GM12878 (cell line): Measurements from ENCODE around the gene LIN37. TPM values are rescaled to one million over a fixed set of nuclear protein-coding genes. Genes with fewer than 3 reads are reported as not detected.

Experiments used
- ATAC-seq: fragments of 200-7000 bp; cut with Tn5 transposase; 3 replicates; pipeline ENCODE4 v1.9.1; 2020; ENCODE audit warnings: mild to moderate bottlenecking, moderate library complexity
- BruUV-seq: library from RNA; stranded (reverse); fragments of 400-500 nt; replicated peaks from 2 replicates; lab custom pipeline; 2021; lab: Mats Ljungman, UMichigan
- CTCF ChIA-PET: fragments of 300-600 bp; sonication (Branson Sonifier 250); formaldehyde crosslinking; extraction: SDS; loops from one replicate; lab custom pipeline; 2021; ENCODE audit warnings: inconsistent platforms; lab: Yijun Ruan, JAX
- POLR2A ChIA-PET: fragments of 350-600 bp; formaldehyde crosslinking; extraction: SDS; loops from one replicate; lab custom pipeline; 2021; ENCODE audit warnings: inconsistent platforms; lab: Charles Lee
- RAD21 ChIA-PET: fragments of 300-600 bp; sonication (Branson Sonifier 250); formaldehyde crosslinking; loops from one replicate; lab custom pipeline; 2023; ENCODE audit warnings: antibody characterized with exemption; ENCODE audit not compliant: unreplicated experiment; lab: Charles Lee
- SMC1A ChIA-PET: fragments of 300-600 bp; sonication (Branson Sonifier 250); formaldehyde crosslinking; loops from one replicate; lab custom pipeline; 2023; ENCODE audit not compliant: unreplicated experiment, uncharacterized antibody; lab: Charles Lee
- DNase-seq: peaks from one replicate; pipeline ENCODE4 v3.0.0-alpha.2; 2011; ENCODE audit warnings: low read depth, low spot score
- FAIRE-seq: peaks from 3 replicates; lab custom pipeline; 2011; peaks lifted over from hg19 to GRCh38; lab: Jason Lieb, UNC
- H2AFZ ChIP-seq: 2 replicates; pipeline ENCODE4 v1.6.0; 2011; ENCODE audit warnings: low read depth, low read length, control low read depth; ENCODE audit not compliant: control insufficient read depth
- H3K27ac ChIP-seq: 2 replicates; pipeline ENCODE4 v1.5.1; 2011; ENCODE audit warnings: control low read depth; ENCODE audit not compliant: control insufficient read depth, insufficient read depth
- H3K27me3 ChIP-seq, 2 experiments: replicated peaks in 1 of 2; 2 replicates each; pipeline versions ENCODE4 v1.6.0 to v1.6.1; 2011; ENCODE audit warnings: low read length in 1 of 2; ENCODE audit not compliant: control insufficient read depth in 2 of 2, insufficient read depth in 2 of 2
- H3K36me3 ChIP-seq, 2 experiments: 2 replicates each; pipeline ENCODE4 v1.5.1; 2011; ENCODE audit warnings: low read length in 1 of 2; ENCODE audit not compliant: control insufficient read depth in 2 of 2, insufficient read depth in 2 of 2
- H3K4me1 ChIP-seq: 2 replicates; pipeline ENCODE4 v1.6.1; 2011; ENCODE audit warnings: mild to moderate bottlenecking, low read length, moderate library complexity, mixed read lengths; ENCODE audit not compliant: control insufficient read depth, insufficient read depth
- H3K4me2 ChIP-seq: 2 replicates; pipeline ENCODE4 v1.6.0; 2011; ENCODE audit warnings: control low read depth; ENCODE audit not compliant: control insufficient read depth, insufficient read depth
- H3K4me3 ChIP-seq: fragments of 200-600 bp; sonication (generic); 2 replicates; pipeline ENCODE4 v1.5.1; 2016
- H3K79me2 ChIP-seq: 2 replicates; pipeline ENCODE4 v1.6.0; 2011; ENCODE audit warnings: low read length; ENCODE audit not compliant: control insufficient read depth, insufficient read depth
- H3K9ac ChIP-seq: 2 replicates; pipeline ENCODE4 v1.8.0; 2011; ENCODE audit warnings: low read length, control low read depth, mixed read lengths; ENCODE audit not compliant: control insufficient read depth, insufficient read depth
- H3K9me3 ChIP-seq: replicated peaks from 3 replicates; pipeline ENCODE4 v1.5.1; 2011; ENCODE audit warnings: mild to moderate bottlenecking, low read length; ENCODE audit not compliant: control insufficient read depth, insufficient read depth
- H4K20me1 ChIP-seq: 2 replicates; pipeline ENCODE4 v1.6.0; 2011; ENCODE audit not compliant: control insufficient read depth, insufficient read depth
- CBX3 ChIP-seq: fragments of 200-600 bp; sonication (generic); IDR thresholded peaks from 2 replicates; pipeline ENCODE4 v1.6.1; 2016; ENCODE audit warnings: low read depth, borderline replicate concordance
- CEBPB ChIP-seq, 2 experiments: fragments of 150-350 bp in 1 of 2; IDR thresholded peaks; 2 replicates each; pipeline ENCODE4 v1.6.1; 2012 to 2014; ENCODE audit warnings: low read depth in 2 of 2, low read length in 2 of 2, borderline replicate concordance in 1 of 2, inconsistent platforms in 1 of 2
- HCFC1 ChIP-seq: fragments of 150-350 bp; IDR thresholded peaks from 2 replicates; pipeline ENCODE4 v1.6.1; 2014; ENCODE audit warnings: low read length
- HDGF ChIP-seq: fragments of 450-650 bp; IDR thresholded peaks from 2 replicates; pipeline ENCODE4 v1.6.1; 2016; ENCODE audit warnings: antibody characterized with exemption
- IKZF2 ChIP-seq, 2 experiments: fragments of 450-650 bp; IDR thresholded peaks; 2 replicates each; pipeline ENCODE4 v1.6.1; 2017; ENCODE audit warnings: mild to moderate bottlenecking in 2 of 2, moderate library complexity in 2 of 2
- IRF4 ChIP-seq: IDR thresholded peaks from 2 replicates; pipeline ENCODE4 v1.6.1; 2011; ENCODE audit warnings: low read depth, low read length
- KDM1A ChIP-seq: fragments of 200-600 bp; sonication (generic); IDR thresholded peaks from 2 replicates; pipeline ENCODE4 v1.6.1; 2016; ENCODE audit warnings: borderline replicate concordance
- NFIC ChIP-seq: IDR thresholded peaks from 2 replicates; pipeline ENCODE4 v1.6.1; 2012; ENCODE audit warnings: low read depth, mild to moderate bottlenecking, inconsistent platforms, low read length, moderate library complexity
- PRDM15 ChIP-seq: fragments of 450-650 bp; formaldehyde crosslinking; IDR thresholded peaks from 2 replicates; pipeline ENCODE4 v1.4.0; 2020; ENCODE audit warnings: mild to moderate bottlenecking, moderate library complexity
- RELA ChIP-seq: fragments of 450-650 bp; IDR thresholded peaks from 2 replicates; pipeline ENCODE4 v1.8.0; 2014; ENCODE audit warnings: borderline replicate concordance; ENCODE audit not compliant: partially characterized antibody
- SMAD5 ChIP-seq: IDR thresholded peaks from 2 replicates; pipeline ENCODE4 v1.6.1; 2016; ENCODE audit warnings: antibody characterized with exemption, low read depth
- TCF7 ChIP-seq: IDR thresholded peaks from 2 replicates; pipeline ENCODE4 v1.6.1; 2014; ENCODE audit warnings: antibody characterized with exemption, borderline replicate concordance
- YBX1 ChIP-seq: fragments of 450-650 bp; IDR thresholded peaks from 2 replicates; pipeline ENCODE4 v1.6.1; 2016; ENCODE audit warnings: antibody characterized with exemption
- WGBS: methylation state at CpG from one replicate; pipeline ENCODE4 v1.1.6; 2016; ENCODE audit warnings: low lambda C conversion rate; ENCODE audit not compliant: insufficient replicate concordance, insufficient coverage; ENCODE audit errors: missing lambda C conversion rate; 5-methylcytosine and 5-hydroxymethylcytosine counted together
- in situ Hi-C: fragments of 300-500 bp; cut with MboI; formaldehyde crosslinking; loops from 9 replicates; pipeline ENCODE4 v1.14.3; 2018; ENCODE audit warnings: mixed read lengths
- intact Hi-C: fragments of 100-400 bp; cut with micrococcal nuclease; formaldehyde crosslinking; loops from one replicate; pipeline ENCODE4 v1.14.2; 2022; ENCODE audit not compliant: unreplicated experiment
- polyA plus RNA-seq, 11 experiments: library from polyadenylated mRNA; depleted of rRNA in 4 of 11; unstranded in 6 of 11; stranded (reverse) in 5 of 11; fragments of >200 nt; fragmentation: Nextera tagmentation in 4 of 11; fragmentation: Illumina TruSeq in 1 of 11; extraction: Ambion mirVana in 4 of 11; extraction: Trizol in 1 of 11; gene quantifications; 1 replicate in 1 of 11; 2 replicates in 10 of 11; pipeline versions ENCODE4 v1.2.1 to v1.2.3, GENCODE V29; 2011 to 2016; ENCODE audit warnings: inconsistent platforms in 2 of 11, missing spikeins in 2 of 11, low read depth in 1 of 11
- total RNA-seq, 4 experiments: library from RNA; depleted of rRNA in 3 of 4; stranded (reverse); fragments of >200 nt in 3 of 4; fragmentation: Illumina TruSeq in 1 of 4; extraction: Trizol in 1 of 4; gene quantifications; 2 replicates each; pipeline versions ENCODE4 v1.2.1 to v1.2.3, GENCODE V29; 2013 to 2021
- TF ChIP-seq, protein P1 (sequence below): IDR thresholded peaks from 2 replicates; pipeline ENCODE4 v1.6.1; 2012; ENCODE audit warnings: low read depth, low read length, improper control_type of control experiment

Gene LIN37
- total and polyA plus RNA-seq, 10 of the 15 experiments (the other 5 are each of a cell fraction or from before 2014, with no cell fraction given), result 0.69 to 11.9 (median 7.6) TPM

DNA sequence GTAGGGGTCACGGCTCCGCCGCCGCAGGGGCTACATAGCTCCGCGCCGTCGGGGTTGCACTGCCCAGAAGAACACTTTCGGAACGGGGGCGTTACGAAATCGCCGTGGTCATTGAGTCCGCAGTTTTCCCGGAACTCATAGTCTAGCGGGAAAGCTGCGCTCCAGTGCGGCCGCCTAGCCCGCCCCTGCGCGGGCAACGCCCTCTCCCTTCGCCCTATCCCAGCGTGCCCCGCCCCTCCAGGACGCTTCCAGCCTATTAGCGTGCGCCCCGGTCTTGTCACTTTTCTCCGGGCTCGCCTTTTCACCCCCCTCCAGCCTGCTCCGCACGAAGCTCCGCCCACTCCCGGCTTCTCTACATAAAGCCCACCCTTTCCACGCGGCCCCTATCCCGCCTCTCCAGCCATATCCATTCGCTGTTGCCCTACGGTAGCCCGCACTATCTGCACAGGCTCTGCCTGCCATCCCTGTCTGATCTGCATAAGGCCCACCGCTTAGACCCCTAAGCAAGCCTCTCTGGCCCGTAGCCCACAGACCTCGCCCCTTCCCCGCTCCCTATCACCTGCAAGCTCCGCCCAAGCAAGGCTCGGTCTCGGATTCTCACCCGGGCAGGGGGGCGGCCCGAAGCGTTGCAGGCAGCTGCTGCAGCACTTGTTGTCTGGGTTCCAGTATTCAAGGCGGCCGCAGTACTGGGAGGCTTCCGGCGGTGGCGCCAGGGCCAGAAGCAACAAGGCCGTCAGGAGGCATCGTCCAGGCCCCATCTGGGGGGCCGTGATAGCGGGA lies 7.8 kb upstream of the LIN37 start:
- ChIA-PET SMC1A (interaction anchor here (0.6 to 1.7 kb wide), 7 partner anchors 27 to 255 kb away, joined by 3 to 7 read pairs (median 4); partner anchors contain the start of gene NFKBID), CTCF (interaction anchor here (0.6 to 1.3 kb wide), 9 partner anchors 13 to 445 kb away, joined by 3 to 8 read pairs (median 3); no protein-coding TSS in a partner anchor), POLR2A (interaction anchor here (0.8 to 7.1 kb wide), 14 partner anchors 8 to 191 kb away, joined by 3 to 91 read pairs (median 4); partner anchors contain the start of genes COX6B1 and LIN37), RAD21 (interaction anchor here (0.6 to 2.5 kb wide), 10 partner anchors 22 to 198 kb away, joined by 3 to 18 read pairs (median 6); no protein-coding TSS in a partner anchor)
- BruUV-seq, result TSS peak; percentile 66
- Histone ChIP-seq H3K9me3 (no peaks in the 10 kb centered on the region), H3K36me3 (peaks cover 13 to 24% of the 10 kb centered on the region in 2 experiments; a peak in 3 of 4 replicates), H3K4me3 (peak overlapping the region; percentile 83), H3K4me2 (peak overlapping the region; percentile 99), H2AFZ (peak overlapping the region; percentile 76), H3K79me2 (peaks cover 23% of the 10 kb centered on the region), H3K9ac (peak overlapping the region; percentile 88), H3K27me3 (no peaks in the 10 kb centered on the region), H3K27ac (peak overlapping the region; percentile 99), H4K20me1 (no peaks in the 10 kb centered on the region), H3K4me1 (peaks cover 26% of the 10 kb centered on the region)
- DNase-seq (peak; percentile 86), FAIRE-seq (peak; percentile 96), ATAC-seq (peak; percentile 78)
- intact Hi-C loops (loop anchor here (2.0 kb wide), 2 partner anchors 24 to 48 kb away; no protein-coding TSS in a partner anchor), in situ Hi-C loops (no loop called here)
- under 1% methylated on average over 63 of the region's 63 CpGs for WGBS
- TF ChIP-seq PRDM15 (CRISPR knock-in tag), result no peak
- TF ChIP-seq IRF4, result no peak
- TF ChIP-seq RELA, result no peak
- TF ChIP-seq NFIC, result no peak
- no peak for TF ChIP-seq CEBPB (IDR thresholded peaks at IDR 0.05; ENCODE audit: borderline replicate concordance in 1 of 2, low read depth in 2 of 2, low read length in 2 of 2)
- TF ChIP-seq YBX1, result no peak
- TF ChIP-seq KDM1A, result no peak
- TF ChIP-seq TCF7, result no peak
- peak; percentile 99 for TF ChIP-seq HDGF
- TF ChIP-seq, protein P1, sequence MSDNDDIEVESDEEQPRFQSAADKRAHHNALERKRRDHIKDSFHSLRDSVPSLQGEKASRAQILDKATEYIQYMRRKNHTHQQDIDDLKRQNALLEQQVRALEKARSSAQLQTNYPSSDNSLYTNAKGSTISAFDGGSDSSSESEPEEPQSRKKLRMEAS, result 0 out of 2 replicates have a peak, but pooled peaks have one; percentile 3
- TF ChIP-seq SMAD5, result peak; percentile 68
- TF ChIP-seq HCFC1, result no peak
- TF ChIP-seq IKZF2 (IDR thresholded peaks at IDR 0.05), result peak in 1 of 2 experiments; percentile 17; a peak in 2 of 4 replicates
- TF ChIP-seq CBX3, result no peak
